ENCODE results near the gene CREB3L4.

GRCh38 chr1:153938996-153939395 lies 28.7 kb upstream of the CREB3L4 start:
- TF ChIP-seq EP300 (IDR thresholded peaks at IDR 0.05; ENCODE audit: borderline replicate concordance) (no peak), FOXM1 (IDR thresholded peaks at IDR 0.05; ENCODE audit: borderline replicate concordance, low read depth) (no peak), RAD21 (IDR thresholded peaks at IDR 0.05; ENCODE audit: low read depth) (no peak), USF1 (IDR thresholded peaks at IDR 0.05) (no peak), YY1 (IDR thresholded peaks at IDR 0.05; ENCODE audit: low read depth) (no peak), TEAD4 (IDR thresholded peaks at IDR 0.05) (no peak), TAF1 (IDR thresholded peaks at IDR 0.05; ENCODE audit: low read depth) (no peak), MAX (IDR thresholded peaks at IDR 0.05) (no peak), ZBTB7A (IDR thresholded peaks at IDR 0.05; ENCODE audit: low read depth) (no peak), TCF12 (IDR thresholded peaks at IDR 0.05; ENCODE audit: low read depth) (no peak), NFIC (IDR thresholded peaks at IDR 0.05) (0 out of 2 replicates have a peak, but pooled peaks have one; percentile 7), EGR1 (IDR thresholded peaks at IDR 0.05) (no peak), CEBPB (IDR thresholded peaks at IDR 0.05) (no peak)
- TF ChIP-seq, protein P1, sequence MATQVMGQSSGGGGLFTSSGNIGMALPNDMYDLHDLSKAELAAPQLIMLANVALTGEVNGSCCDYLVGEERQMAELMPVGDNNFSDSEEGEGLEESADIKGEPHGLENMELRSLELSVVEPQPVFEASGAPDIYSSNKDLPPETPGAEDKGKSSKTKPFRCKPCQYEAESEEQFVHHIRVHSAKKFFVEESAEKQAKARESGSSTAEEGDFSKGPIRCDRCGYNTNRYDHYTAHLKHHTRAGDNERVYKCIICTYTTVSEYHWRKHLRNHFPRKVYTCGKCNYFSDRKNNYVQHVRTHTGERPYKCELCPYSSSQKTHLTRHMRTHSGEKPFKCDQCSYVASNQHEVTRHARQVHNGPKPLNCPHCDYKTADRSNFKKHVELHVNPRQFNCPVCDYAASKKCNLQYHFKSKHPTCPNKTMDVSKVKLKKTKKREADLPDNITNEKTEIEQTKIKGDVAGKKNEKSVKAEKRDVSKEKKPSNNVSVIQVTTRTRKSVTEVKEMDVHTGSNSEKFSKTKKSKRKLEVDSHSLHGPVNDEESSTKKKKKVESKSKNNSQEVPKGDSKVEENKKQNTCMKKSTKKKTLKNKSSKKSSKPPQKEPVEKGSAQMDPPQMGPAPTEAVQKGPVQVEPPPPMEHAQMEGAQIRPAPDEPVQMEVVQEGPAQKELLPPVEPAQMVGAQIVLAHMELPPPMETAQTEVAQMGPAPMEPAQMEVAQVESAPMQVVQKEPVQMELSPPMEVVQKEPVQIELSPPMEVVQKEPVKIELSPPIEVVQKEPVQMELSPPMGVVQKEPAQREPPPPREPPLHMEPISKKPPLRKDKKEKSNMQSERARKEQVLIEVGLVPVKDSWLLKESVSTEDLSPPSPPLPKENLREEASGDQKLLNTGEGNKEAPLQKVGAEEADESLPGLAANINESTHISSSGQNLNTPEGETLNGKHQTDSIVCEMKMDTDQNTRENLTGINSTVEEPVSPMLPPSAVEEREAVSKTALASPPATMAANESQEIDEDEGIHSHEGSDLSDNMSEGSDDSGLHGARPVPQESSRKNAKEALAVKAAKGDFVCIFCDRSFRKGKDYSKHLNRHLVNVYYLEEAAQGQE (IDR thresholded peaks at IDR 0.05; ENCODE audit: low read depth) = no peak

Data from Ishikawa (cell line).